OCI-LY7 (cell line): ENCODE measurements around the gene MAN1A1. TPM values are rescaled to one million over a fixed set of nuclear protein-coding genes. Genes with fewer than 3 reads are reported as not detected.

Experiments used
- BruUV-seq: library from RNA; stranded (reverse); fragments of 400-500 nt; replicated peaks from 2 replicates; lab custom pipeline; 2021; lab: Mats Ljungman, UMichigan
- CTCF ChIA-PET: fragments of 300-600 bp; sonication (Branson Sonifier 250); formaldehyde crosslinking; loops from one replicate; lab custom pipeline; 2022; ENCODE audit warnings: antibody characterized with exemption; ENCODE audit not compliant: unreplicated experiment; lab: Charles Lee
- POLR2A ChIA-PET: fragments of 300-600 bp; sonication (Branson Sonifier 250); formaldehyde crosslinking; loops from one replicate; lab custom pipeline; 2022; ENCODE audit warnings: antibody characterized with exemption; lab: Charles Lee
- DNase-seq: peaks from one replicate; pipeline ENCODE4 v3.0.0-alpha.2; 2015; ENCODE audit warnings: low spot score
- H2AFZ ChIP-seq: fragments of 200-600 bp; sonication (generic), shearing (Covaris generic); 2 replicates; pipeline ENCODE4 v1.6.1; 2014; ENCODE audit warnings: mild to moderate bottlenecking, antibody characterized with exemption, low read length, moderate library complexity
- H3K27ac ChIP-seq: fragments of 200-600 bp; sonication (generic); 2 replicates; pipeline ENCODE4 v1.5.1; 2014; ENCODE audit warnings: mixed run types, low read depth, mild to moderate bottlenecking, moderate library complexity, low read length, inconsistent platforms; ENCODE audit not compliant: poor library complexity, severe bottlenecking
- H3K36me3 ChIP-seq: fragments of 200-600 bp; sonication (generic); 2 replicates; pipeline ENCODE4 v1.6.1; 2014; ENCODE audit warnings: mild to moderate bottlenecking, antibody characterized with exemption, low read length, moderate library complexity, mixed read lengths; ENCODE audit not compliant: insufficient read depth
- H3K4me1 ChIP-seq: fragments of 200-600 bp; sonication (generic); 2 replicates; pipeline ENCODE4 v1.5.1; 2014; ENCODE audit warnings: mild to moderate bottlenecking, low read length; ENCODE audit not compliant: insufficient read depth, poor library complexity, severe bottlenecking
- H3K4me2 ChIP-seq: fragments of 200-600 bp; sonication (generic); 2 replicates; pipeline ENCODE4 v1.6.1; 2014; ENCODE audit warnings: mild to moderate bottlenecking, low read length
- H3K4me3 ChIP-seq: fragments of 200-600 bp; sonication (generic); 2 replicates; pipeline ENCODE4 v1.5.1; 2014; ENCODE audit warnings: mild to moderate bottlenecking, low read depth, low read length; ENCODE audit not compliant: poor library complexity, severe bottlenecking
- H3K79me2 ChIP-seq: fragments of 200-600 bp; sonication (generic); 2 replicates; pipeline ENCODE4 v1.6.1; 2016; ENCODE audit warnings: low read depth, mild to moderate bottlenecking, low read length, moderate library complexity, mixed read lengths; ENCODE audit not compliant: insufficient read depth
- H3K9me2 ChIP-seq: fragments of 200-600 bp; sonication (generic); 2 replicates; pipeline ENCODE4 v1.6.1; 2016; ENCODE audit warnings: mild to moderate bottlenecking, low read length, mixed read lengths; ENCODE audit not compliant: insufficient read depth
- H3K9me3 ChIP-seq: fragments of 200-600 bp; sonication (generic); 2 replicates; pipeline ENCODE4 v1.6.1; 2014; ENCODE audit warnings: mild to moderate bottlenecking, mixed run types, low read length, mixed read lengths
- H4K20me1 ChIP-seq: fragments of 200-600 bp; sonication (generic); 2 replicates; pipeline ENCODE4 v1.6.1; 2014; ENCODE audit warnings: mild to moderate bottlenecking, antibody characterized with exemption, low read length, moderate library complexity, mixed read lengths; ENCODE audit not compliant: insufficient read depth
- EZH2phosphoT487 ChIP-seq: fragments of 200-600 bp; sonication (generic); IDR thresholded peaks from 2 replicates; pipeline ENCODE4 v1.6.1; 2018; ENCODE audit warnings: low read depth, borderline replicate concordance, mild to moderate bottlenecking, mixed run types, antibody characterized with exemption, low read length, moderate library complexity, mixed read lengths
- intact Hi-C: fragments of 100-400 bp; cut with micrococcal nuclease; formaldehyde crosslinking; loops from one replicate; pipeline ENCODE4 v1.10.0; 2022; ENCODE audit not compliant: unreplicated experiment
- total RNA-seq, 2 experiments: library from RNA; depleted of rRNA in 1 of 2; stranded (reverse); fragments of >200 nt in 1 of 2; shearing (Covaris generic) in 1 of 2; gene quantifications; 2 replicates each; pipeline ENCODE4 v1.2.3, GENCODE V29; 2014 to 2022
- TF ChIP-seq, protein P1 (sequence below): fragments of 200-600 bp; sonication (generic); conservative IDR thresholded peaks from 2 replicates; pipeline ENCODE4 v1.5.1; 2014; ENCODE audit warnings: mild to moderate bottlenecking, antibody characterized with exemption, low read length, moderate library complexity, mixed read lengths

MAN1A1 gene
- total RNA-seq, 2 experiments from 2014 or later = 72.4 to 74.3 TPM

DNA sequence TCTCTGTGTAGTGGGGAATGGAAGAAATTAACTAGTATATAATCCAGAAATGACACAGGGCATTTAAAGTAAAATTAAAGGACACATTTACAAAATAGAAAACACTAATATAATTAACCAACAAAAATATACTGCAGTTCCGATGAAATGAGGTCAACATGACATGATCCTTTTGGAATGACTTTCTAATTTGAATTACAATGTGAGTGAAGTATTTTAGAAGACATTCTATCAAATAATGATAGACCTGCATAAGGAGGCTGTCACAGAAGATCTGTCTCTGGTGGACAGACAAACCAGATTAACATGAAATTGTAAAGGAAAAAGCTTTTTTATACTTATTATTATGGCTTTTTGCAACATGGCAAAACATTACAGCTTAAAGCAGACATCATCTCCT lies 170.5 kb downstream of the MAN1A1 start:
- Histone ChIP-seq H3K79me2 (no peaks in the 10 kb centered on the region), H2AFZ (no peak overlapping the region), H3K4me3 (no peak overlapping the region), H3K4me2 (no peak overlapping the region), H3K9me3 (no peaks in the 10 kb centered on the region), H3K36me3 (peaks cover 88% of the 10 kb centered on the region), H3K27ac (no peak overlapping the region), H4K20me1 (peaks cover 2% of the 10 kb centered on the region; the same call in 1 of the 2 replicates), H3K9me2 (no peaks in the 10 kb centered on the region), H3K4me1 (no peaks in the 10 kb centered on the region)
- no peak for TF ChIP-seq EZH2phosphoT487
- TF ChIP-seq, protein P1, sequence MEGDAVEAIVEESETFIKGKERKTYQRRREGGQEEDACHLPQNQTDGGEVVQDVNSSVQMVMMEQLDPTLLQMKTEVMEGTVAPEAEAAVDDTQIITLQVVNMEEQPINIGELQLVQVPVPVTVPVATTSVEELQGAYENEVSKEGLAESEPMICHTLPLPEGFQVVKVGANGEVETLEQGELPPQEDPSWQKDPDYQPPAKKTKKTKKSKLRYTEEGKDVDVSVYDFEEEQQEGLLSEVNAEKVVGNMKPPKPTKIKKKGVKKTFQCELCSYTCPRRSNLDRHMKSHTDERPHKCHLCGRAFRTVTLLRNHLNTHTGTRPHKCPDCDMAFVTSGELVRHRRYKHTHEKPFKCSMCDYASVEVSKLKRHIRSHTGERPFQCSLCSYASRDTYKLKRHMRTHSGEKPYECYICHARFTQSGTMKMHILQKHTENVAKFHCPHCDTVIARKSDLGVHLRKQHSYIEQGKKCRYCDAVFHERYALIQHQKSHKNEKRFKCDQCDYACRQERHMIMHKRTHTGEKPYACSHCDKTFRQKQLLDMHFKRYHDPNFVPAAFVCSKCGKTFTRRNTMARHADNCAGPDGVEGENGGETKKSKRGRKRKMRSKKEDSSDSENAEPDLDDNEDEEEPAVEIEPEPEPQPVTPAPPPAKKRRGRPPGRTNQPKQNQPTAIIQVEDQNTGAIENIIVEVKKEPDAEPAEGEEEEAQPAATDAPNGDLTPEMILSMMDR = no peak
- intact Hi-C loops = no loop called here
- ChIA-PET CTCF (no interaction called here), POLR2A (interaction anchor here (0.6 kb wide), 1 partner anchor 86 kb away, joined by 5 read pairs; no protein-coding TSS in a partner anchor)
- no TSS peak for BruUV-seq
- DNase-seq = no peak

DNA sequence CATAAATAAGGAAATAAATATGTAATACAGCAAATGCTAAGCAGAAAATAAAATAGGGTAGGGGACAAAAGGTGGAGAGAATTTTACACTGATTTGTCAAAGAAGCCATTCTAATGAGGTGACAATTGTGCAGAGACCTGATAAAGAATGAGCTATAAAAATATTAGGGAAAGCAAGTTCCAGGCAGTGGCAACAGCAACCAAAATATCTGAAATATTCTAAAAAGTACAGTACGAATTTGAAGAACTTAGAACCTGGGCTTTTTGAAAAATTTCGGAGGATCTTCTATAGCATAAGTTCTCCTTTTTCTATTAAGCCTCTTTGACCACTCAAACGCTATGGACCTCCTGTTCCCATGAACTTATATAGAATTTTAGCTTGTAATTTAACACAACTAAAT lies 173.1 kb downstream of the MAN1A1 start:
- no peak for DNase-seq
- POLR2A ChIA-PET = interaction anchor here (0.6 to 2.4 kb wide), 4 partner anchors 10 to 803 kb away, joined by 3 to 8 read pairs (median 3); no protein-coding TSS in a partner anchor
- TF ChIP-seq EZH2phosphoT487 = no peak
- TF ChIP-seq, protein P1 = no peak
- no TSS peak for BruUV-seq
- H3K79me2 ChIP-seq = no peaks in the 10 kb centered on the region
- H3K4me1 ChIP-seq = no peaks in the 10 kb centered on the region
- H3K9me2 ChIP-seq = no peaks in the 10 kb centered on the region
- H3K36me3 ChIP-seq = peaks cover 62% of the 10 kb centered on the region
- H2AFZ ChIP-seq = no peak overlapping the region
- no peak overlapping the region for H3K4me2 ChIP-seq
- H3K4me3 ChIP-seq = no peak overlapping the region
- no peaks in the 10 kb centered on the region for H4K20me1 ChIP-seq
- CTCF ChIA-PET = interaction anchor here (0.5 kb wide), 1 partner anchor 524 kb away, joined by 3 read pairs; no protein-coding TSS in a partner anchor
- intact Hi-C loops = no loop called here
- no peaks in the 10 kb centered on the region for H3K9me3 ChIP-seq
- no peak overlapping the region for H3K27ac ChIP-seq
